GM18909 (cell line): ENCODE results near the gene BBS1.
"Not testable (repeated sequence)": the region's sequence is repeated elsewhere in the genome, so short reads cannot be mapped to it uniquely, and the experiment has no call there.

Experiments used
- ATAC-seq: cut with Tn5 transposase; IDR thresholded peaks from one replicate; pipeline ENCODE4 v1.9.1; 2021; ENCODE audit warnings: mild to moderate bottlenecking; ENCODE audit not compliant: unreplicated experiment, poor library complexity

Gene BBS1

DNA sequence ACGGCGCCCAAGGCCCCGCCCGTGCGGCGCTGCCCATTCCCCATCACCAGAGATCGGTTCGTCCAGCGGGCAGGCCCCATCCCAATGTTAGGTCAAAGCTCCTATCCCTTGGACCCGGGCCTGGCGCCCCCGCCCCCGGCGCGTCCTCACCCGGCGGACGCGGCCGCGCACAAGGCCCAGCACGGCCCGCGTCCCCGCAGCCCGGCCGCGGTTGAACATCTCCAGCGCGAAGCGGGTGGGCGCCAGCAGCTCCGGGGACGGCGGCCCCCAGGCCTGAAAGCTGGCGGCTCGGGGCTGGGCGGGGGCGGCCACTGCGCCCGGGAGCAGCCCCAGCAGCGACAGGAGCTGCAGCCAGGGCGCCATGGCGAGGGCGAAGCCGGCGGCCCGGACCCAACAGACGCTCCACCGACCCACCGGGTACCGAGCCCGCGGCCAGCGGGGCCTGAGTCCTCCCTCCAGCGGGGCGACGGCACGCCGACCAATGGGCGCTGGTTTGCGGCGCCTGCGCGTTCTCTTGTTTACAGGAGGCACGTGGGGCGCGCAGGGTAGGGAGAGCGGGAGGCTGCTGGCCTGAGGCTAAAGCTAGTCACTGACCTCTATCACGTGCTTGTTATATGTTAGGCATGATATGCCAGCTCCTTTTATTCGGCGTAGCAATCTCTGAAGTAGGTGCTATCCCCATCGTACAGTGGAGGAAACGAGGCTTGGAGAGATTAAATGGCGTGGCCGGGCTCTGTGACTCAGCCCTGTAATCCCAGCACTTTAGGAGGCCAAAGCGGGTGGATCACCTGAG, 57.9 kb downstream of the BBS1 start, which contains the start of gene CTSF:
CTSF (minus strand) TSS at position 483 of the 793 bp plus-strand sequence; CDS start at position 363, 120 bp downstream.
- no peak for ATAC-seq

DNA sequence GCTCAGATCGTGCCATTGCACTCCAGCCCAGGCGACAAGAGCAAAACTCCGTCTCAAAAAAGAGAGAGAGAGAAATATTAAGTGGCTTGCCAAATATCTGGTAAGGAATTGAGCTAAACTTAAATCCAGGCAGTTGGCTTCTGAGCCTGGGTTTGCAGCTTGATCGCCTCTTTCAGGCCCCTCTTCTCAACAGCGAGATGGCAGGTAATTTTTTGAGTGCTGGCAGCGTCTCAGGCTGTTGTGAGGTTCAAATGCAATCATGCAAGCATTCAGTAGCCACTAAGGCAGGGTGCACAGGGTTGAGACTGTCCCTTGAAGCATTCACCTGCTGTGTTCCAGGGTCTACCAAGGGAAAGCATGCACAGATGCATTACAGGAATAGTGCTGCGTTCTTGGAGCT, 58.6 kb downstream of the BBS1 start:
- no peak for ATAC-seq

DNA sequence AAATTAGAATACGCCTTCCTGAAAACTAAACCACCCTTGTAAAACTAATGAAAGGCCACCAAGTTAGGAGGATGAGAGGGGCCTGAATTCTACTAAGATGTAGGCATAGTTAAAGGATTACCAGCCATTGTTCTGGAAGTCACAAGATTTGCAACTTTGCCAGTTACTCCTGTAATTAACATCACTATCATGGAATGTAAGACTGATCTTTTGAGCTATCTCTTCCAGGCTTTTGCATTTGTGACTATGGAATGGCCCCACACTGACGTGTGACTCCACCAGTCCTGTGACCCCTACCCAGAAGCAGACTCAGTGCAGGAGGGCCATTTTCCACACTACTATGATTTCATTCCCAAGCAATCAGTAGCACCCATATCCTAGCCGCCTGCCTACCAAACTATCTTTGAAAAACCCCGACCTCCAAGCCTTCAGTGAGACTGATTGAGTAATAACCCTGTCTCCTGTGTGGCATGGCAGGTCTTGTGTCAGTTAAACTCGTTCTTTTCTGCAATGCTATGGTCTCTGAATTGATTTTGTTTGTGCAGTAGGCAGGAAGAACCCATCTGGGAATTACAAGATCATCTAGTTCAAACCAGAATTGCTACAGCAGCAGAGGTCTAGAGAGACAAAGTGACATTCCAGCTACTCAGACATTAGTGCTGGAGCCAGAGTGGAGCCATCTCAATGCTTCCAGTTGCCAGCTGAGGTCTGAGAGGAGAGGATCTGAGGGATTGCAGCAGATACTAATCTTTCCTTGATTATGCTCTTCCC, 59.8 kb downstream of the BBS1 start:
- no peak for ATAC-seq

DNA sequence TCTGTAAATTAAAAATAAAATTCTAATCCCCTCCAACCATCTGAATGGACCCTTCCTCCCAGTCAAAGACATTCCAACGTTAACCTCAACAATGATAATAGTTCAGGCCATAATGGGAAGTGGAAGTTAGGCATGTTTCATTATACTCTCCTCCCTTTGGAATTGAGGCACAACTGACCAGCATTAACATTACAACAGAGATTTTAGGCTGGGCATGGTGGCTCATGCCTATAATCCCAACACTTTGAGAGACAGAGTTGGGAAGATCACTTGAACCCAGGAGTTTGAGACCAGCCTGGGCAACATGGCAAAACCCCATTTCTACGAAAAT, 60.4 kb downstream of the BBS1 start:
- no peak for ATAC-seq

DNA sequence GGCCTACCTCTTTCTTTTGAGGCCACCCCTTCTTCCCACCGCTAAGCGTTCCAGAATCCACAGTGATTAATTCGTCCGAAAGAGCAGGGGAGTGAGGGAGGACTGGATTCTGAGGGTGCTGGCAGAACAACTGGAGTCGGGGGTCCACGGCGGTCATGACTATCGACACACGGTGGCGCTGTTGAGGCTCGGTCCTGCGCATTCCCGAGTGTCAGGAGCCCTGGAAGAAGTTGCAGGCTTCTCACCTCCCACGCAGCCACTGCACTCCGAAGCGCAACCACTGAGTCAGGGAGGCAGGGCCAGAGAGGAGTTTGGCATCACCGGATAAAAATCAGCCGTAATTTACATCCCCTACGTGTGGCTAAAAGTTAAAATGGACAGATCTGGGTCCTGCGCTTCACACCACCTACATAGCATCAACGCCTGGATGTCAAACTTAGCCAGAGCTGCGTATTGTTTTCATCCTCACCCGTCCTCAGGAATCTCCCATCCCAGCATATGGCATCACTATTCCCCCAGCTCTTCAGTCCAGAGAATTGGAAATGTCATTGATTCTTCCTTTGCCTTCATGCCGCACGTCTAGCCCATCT, 68.7 kb downstream of the BBS1 start:
- ATAC-seq: no peak

DNA sequence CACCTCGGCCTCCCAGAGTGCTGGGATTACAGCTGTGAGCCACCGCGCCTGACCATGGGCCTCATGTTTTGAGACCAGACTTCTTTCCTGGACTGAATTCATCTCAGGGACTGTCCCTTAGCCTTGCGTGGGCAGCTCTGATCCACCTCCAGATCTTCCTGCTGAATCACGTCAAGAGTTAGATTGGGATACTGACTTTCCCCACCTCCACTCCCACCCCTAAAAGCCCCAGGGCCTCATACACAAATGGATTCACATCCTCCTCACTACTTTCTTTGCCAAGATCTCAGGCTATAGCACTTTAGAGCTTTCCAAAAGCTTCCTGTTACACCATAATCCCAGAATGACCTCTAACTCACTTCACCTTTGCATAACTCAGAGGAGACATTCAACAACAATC, 70.4 kb downstream of the BBS1 start:
- ATAC-seq: no peak

DNA sequence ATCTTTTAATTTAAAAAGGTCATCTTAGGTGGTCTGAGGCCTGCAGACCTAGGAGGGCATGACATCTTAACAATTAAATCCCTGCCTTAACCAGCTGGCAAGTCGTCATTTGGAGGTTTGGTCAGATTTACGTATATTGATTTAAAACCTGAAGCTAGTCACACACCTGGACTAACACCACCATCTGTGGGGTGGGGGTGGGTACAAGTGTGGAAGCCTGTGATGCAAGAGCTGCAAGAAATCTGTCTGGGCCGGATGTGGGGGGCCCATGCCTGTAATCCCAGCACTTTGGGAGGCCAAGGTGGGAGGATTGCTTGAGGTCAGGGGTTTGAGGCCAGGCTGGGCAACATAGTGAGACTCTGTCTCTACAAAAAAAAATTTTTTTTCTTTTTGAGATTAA, 70.8 kb downstream of the BBS1 start:
- ATAC-seq: no peak

DNA sequence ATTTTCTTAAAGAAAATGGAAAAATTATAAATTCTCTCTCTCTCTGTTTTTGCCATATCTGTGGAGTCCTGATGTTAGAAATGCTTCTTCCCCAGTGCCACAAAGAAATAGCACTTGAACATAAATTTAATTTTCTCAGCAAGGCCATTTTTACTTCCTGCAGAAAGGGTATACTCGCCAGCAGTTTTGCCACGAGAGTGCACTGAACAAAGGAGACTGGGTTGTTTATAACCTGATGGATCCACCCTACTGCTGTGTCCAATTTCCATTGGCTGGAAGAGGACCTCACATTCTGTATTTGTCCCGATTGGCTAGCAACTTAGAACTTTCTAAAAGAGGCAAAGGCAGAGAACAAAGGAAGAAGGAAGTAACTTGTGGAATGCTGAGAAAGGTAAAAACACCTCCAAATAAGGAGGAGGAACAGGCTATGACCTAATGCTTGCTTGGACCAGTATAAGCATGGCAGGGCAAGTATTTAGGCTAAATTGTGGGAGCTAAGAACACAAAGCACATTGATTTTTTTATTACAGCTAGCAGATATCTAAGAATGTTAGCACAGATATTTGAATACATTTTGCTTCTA, 72.2 kb downstream of the BBS1 start:
- not testable (repeated sequence) for ATAC-seq
